HG02884 (cell line): ENCODE data around the gene DPF3.

ENCODE experiments used
- ATAC-seq: cut with Tn5 transposase; IDR thresholded peaks from one replicate; pipeline ENCODE4 v1.9.1; 2021; ENCODE audit warnings: mild to moderate bottlenecking, moderate library complexity; ENCODE audit not compliant: unreplicated experiment

Gene DPF3

GRCh38 chr14:72688990-72689671 is 204.8 kb downstream of the DPF3 start:
- no peak for ATAC-seq

GRCh38 chr14:72686832-72687231 is 207.1 kb downstream of the DPF3 start:
- ATAC-seq: no peak

DNA sequence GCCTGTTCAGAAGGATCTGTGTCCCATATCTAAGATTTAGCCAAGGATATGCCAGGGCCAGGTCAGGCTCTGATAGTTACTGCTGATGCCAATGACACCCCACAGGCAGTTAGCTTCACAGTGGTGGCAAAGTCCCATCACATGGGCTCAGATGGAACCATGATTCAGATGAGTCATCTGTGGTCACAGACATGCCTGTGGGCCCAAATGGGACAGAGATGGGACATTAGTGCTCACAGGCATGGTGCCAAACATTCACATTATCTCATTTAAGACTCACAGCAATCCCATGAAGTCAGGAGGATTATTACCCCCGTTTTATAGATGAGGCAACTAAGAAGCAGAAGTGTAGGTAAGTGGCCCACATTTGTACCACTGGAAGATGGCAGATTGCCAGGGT is 207.8 kb downstream of the DPF3 start:
- no peak for ATAC-seq

DNA sequence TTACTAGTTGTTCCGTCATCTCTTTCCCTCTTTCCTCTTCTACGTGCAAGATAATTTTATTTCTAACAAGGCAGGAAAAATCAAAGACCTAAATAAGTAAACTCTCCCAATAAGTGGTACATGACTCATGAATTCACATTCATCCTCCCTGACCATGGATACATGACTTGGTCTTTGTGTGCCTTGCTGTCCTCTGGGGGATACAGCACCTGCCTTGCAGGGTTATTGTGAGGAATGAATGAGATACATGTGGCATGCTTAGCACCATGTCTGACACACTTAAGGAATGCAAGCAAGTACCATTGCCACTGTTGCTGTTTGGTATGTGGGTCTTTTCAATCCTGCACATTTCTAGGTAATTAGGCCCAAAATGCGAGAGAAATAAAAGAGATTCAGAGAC is 208.4 kb downstream of the DPF3 start:
- ATAC-seq: no peak

- ATAC-seq: no peak
Measured at GRCh38 chr14:72683787-72684186, 210.1 kb downstream of the DPF3 start.

- ATAC-seq: no peak
Measured at GRCh38 chr14:72682188-72682587, 211.7 kb downstream of the DPF3 start.

DNA sequence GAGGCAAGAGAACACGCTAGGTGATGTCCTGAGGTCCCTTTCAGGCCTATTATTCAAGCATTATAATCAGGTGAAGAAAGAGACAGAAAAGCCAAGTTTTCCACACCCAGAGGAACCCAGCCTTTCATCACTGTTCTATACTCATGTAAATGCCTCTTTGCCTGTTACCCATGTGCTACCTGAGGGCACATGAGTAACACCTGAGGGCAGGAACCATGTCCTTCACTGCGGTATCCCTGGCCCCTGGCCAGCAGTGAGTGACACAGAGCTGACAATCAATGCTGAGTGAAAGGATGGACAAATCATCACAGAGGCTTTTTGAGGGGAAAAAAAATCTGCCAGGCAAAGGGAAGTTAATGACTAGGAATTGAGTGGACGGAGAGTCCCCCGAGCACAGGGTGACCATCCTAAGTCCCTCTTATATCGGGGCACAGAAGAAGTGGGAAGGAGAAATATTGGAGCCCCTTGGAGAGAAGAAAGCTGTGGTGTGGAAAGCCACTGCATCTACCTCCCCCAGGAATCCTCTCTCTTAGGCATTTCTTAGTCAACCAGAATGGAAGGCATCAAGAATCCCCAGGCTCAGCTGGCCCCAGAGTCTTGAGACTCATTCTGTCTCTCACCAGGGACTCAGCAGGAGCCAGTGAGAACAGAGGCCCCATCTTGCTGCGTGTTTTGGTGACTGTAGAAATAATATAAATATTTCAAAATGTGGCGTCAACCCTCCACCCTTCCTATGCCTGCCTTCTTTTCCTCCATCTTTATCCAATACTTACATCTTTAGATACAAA is 212.9 kb downstream of the DPF3 start:
- ATAC-seq: no peak

DNA sequence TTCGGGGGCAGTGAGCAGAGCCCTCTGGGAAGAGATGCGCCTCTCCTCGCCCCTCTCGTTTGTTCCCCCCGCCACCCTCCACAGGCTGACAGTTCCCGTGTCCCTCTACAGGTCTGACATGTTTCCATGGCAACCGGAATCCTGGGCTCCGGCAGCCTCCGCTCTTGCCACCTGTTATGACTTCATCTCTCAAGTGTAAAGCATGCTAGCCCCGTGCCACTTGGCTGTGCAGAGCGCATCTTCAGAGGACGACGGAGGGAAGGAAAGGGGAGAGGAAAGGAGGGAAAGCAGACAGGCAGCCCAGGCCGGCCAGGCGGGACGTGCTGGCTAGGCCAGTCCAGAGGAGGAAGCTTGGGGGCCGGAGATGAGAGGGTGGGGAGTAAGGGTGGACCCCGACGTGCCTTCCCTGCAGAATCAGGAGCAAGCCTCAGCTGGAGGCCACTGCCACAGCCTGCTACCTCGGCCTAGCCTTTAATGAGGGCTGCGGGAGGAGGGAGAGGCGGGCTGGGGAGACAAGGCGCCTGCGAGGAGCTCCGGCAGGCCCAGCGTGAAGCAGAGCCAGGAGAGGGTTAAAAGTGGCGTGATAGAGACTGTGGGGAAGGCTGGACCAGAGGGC is 214.3 kb downstream of the DPF3 start:
- ATAC-seq: no peak

DNA sequence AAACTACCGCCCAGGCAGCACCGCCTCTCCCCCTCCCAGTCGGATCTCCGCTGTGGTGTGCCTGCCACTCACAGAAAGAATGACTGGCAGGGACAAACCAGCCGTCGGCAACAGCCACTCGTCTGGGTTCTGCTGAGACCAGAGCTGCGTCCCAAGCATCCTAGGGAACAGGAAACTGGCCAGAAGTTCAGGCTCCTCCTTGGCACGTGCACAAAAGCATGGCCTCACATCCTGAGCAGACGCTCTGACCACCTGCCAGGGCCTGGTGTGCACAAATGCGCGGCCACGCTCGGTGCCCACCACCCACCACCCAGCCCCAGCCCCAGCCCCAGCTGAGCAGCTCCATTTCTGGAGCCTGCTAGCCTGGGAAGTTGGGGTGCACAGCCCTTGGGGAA is 214.8 kb downstream of the DPF3 start:
- ATAC-seq: no peak

- no peak for ATAC-seq
Measured at GRCh38 chr14:72678356-72678755, 215.5 kb downstream of the DPF3 start.

DNA sequence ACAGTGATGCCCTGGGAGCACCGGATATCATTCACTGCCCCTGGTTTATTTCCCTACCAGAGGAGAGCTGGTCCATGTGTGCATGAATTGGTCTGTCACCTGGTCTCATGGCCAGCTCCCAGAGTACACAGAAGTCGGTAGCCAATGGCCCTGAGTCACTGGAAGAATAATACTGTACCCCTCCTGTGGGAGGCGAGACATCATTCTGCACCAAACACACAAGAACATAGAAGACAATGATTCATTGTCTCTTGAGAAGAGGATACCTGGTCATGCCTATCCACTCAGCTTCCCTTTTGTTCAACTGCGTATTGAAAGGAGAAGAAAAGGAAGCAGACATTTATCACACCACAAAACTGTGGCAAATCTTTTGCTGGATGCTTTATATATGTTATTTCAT is 216.2 kb downstream of the DPF3 start:
- ATAC-seq: no peak

DNA sequence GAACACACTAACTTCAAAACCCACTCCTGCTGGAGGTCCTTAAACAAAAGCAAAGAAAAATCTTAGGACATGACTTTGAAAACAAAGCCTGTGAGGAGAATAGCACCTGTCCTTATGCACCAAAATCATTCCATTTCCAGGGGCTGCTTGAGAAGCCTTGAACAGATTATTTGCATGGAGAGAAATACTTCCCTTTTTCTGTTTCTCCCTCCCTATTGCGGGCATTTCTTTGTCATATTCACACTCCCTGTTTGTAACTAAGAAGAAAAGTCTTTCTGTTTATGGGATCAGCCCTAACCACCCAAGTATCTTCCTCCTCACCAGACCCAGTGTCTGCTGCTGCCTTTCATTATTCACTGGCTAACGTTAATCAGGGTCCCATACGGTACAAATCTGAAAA is 218.8 kb downstream of the DPF3 start:
- no peak for ATAC-seq

DNA sequence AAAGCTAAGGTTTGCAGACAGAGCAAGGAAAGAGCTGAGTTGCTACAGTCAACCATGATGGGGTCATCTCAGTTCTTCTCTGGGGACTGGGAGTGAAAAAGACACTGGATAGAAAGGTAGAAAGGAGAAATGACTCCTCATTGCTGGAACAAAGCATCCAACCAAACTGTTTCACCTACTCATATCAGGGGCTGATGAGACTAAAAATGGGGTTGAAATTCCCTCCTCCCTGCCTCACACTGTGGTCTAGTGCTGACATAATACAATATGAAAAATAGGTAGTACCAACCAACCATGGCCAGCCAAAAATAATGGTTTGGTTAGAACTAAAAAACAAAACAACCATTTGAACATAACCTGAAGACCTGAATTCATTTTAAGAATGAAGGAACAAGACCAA is 220.7 kb downstream of the DPF3 start:
- no peak for ATAC-seq

- ATAC-seq: no peak
Measured at GRCh38 chr14:72666610-72667009, 227.3 kb downstream of the DPF3 start.

DNA sequence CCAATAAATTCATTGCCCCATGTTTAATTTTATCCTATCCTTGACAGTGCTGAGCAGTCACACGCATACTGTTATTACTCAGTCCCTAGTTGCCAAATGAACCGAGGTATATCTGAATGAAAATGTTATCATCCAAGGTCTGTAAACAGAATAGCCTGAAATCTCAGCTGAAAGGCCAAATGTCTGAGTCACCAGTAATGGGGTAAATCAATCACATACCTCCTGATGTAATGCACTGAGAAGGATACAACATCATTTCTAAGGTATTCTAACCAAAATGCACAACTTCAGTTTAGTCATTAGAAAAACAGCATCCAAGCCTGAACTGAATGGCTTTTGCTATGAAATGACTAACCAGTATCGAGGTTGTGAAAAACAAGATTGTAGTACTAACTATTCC is 228.6 kb downstream of the DPF3 start:
- no peak for ATAC-seq

DNA sequence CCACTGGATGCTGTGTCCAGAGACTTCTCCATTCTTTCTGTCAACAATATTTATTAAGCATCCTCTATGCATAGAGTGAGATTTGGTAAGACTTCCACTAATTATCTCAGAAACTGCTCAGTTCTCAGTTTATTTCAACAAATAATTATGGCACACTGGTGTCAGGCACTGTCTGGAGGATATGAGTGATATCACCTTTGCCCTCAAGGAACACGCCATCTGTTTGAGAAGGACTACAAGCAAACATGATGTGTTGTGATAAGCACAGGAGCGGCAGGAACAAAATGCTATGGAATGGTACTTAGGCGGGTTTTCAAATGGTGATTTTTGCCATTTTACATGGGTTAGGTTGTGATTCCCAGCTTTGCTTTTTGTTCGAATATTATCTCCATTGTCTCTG is 229.2 kb downstream of the DPF3 start:
- no peak for ATAC-seq

DNA sequence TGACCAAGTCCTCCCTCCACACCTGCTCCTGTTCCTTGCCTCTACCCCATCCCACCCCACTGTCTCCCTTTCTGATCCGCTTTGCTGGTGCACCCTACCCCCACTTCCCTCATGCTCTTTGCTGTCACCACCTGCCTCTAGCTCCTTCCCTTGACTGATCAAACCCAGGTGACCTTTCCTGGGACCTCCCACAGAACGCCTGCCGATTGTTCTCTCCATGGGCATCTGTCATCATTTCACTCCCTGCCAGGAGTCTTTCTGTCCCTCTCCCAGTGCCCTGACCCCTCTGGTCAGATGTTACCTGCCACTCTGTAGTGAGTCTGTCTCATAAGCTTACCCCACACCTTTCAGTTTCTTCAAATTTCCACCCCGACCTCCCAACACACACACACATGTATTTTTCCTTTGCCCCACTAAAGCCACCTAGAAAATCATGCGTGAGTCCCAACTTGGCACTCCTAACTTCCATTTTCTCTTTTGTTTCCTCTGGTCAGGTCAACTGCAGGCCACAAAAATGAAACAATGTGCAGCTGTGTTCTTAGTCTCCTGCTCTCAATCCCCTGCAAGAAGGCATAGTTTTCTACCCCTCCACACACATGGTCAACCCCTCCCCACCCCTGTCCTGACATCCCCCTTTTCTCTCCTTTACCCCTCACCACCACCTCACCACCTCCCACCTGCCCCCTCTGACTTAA is 229.8 kb downstream of the DPF3 start:
- no peak for ATAC-seq

GRCh38 chr14:72663076-72663487 is 230.8 kb downstream of the DPF3 start:
- no peak for ATAC-seq

- no peak for ATAC-seq
Measured at GRCh38 chr14:72662214-72662613, 231.7 kb downstream of the DPF3 start.

DNA sequence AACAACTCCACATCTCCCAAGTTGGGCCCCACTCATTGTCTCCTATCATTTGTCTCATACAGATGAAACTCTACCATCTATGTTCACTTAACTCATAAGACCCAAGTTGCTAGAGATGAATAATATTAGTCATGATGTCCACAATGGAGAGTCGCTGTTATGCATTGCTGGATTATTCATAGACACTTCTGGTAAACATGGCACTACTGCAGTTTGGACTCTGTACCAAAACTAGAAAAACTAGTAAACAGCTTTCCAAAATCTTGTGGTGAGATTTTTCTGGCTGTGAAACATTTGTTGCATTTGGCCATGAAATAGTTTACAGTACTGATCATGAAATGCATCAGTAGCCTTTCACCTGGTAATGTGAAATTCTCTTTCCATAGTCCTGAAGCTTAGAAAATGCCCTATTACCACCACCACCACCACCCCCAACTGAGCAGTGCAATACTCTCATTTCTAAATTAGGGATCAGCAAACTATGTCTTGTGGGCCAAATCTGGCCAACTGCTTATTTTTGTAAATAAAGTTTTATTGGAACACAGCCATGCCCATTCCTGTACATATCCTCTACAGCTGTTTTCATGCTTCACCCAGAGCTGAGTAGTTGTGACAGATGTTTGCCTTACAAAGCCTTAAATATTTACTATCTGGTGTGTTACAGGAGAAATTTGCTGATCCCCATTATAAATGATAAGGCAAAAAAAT is 236.5 kb downstream of the DPF3 start:
- ATAC-seq: no peak

GRCh38 chr14:72653026-72653425 is 240.9 kb downstream of the DPF3 start:
- no peak for ATAC-seq
